Upper lobe of left lung (tissue), 6 donors: ENCODE measurements around the gene KIF1A. TPM values are rescaled to one million over a fixed set of nuclear protein-coding genes. Genes with fewer than 3 reads are reported as not detected.
"Not testable (repeated sequence)": the region's sequence is repeated elsewhere in the genome, so short reads cannot be mapped to it uniquely, and the experiment has no call there.

ENCODE experiments used
- ATAC-seq, 2 donors: fragments of 200-7000 bp; cut with Tn5 transposase; one replicate each; pipeline ENCODE4 v1.9.1; 2022; ENCODE audit warnings: mild to moderate bottlenecking in 2 of 2, moderate library complexity in 2 of 2; ENCODE audit not compliant: low FRiP score in 2 of 2
- DNase-seq, 2 donors: peaks; one replicate each; pipeline ENCODE4 v3.0.0-alpha.2; 2019 to 2020
- H3K27ac ChIP-seq, 4 donors: fragments of 200-600 bp; sonication (generic); one replicate each; pipeline ENCODE4 v1.5.1; 2016 to 2019
- H3K27me3 ChIP-seq, 4 donors: fragments of 200-600 bp; sonication (generic); one replicate each; pipeline ENCODE4 v1.5.1; 2017 to 2019
- H3K36me3 ChIP-seq, 4 donors: fragments of 200-600 bp; sonication (generic); one replicate each; pipeline ENCODE4 v1.5.1; 2016 to 2019
- H3K4me1 ChIP-seq, 4 donors: fragments of 200-600 bp; sonication (generic); one replicate each; pipeline ENCODE4 v1.5.1; 2018 to 2019
- H3K4me3 ChIP-seq, 4 donors: fragments of 200-600 bp; sonication (generic); one replicate each; pipeline ENCODE4 v1.5.1; 2017 to 2019; ENCODE audit warnings: mild to moderate bottlenecking in 2 of 4, moderate library complexity in 1 of 4
- H3K9me3 ChIP-seq, 4 donors: fragments of 200-600 bp; sonication (generic); one replicate each; pipeline ENCODE4 v1.5.1; 2018 to 2019
- CTCF ChIP-seq, 6 experiments: fragments of 450-650 bp in 4 of 6; fragments of 200-600 bp in 2 of 6; sonication (generic) in 2 of 6; IDR thresholded peaks; one replicate each; pipeline ENCODE4 v1.5.1; 2016 to 2019; ENCODE audit warnings: antibody characterized with exemption in 6 of 6
- EP300 ChIP-seq, 4 donors: sonication (generic); formaldehyde crosslinking; IDR thresholded peaks; one replicate each; pipeline ENCODE4 v1.5.1; 2017; ENCODE audit warnings: antibody characterized with exemption in 4 of 4, control low read depth in 2 of 4
- POLR2A ChIP-seq, 4 donors: fragments of 450-650 bp; IDR thresholded peaks; one replicate each; pipeline ENCODE4 v1.5.1; 2016 to 2017; ENCODE audit warnings: antibody characterized with exemption in 4 of 4, mild to moderate bottlenecking in 2 of 4
- WGBS, 2 donors: methylation state at CpG; one replicate each; pipeline ENCODE4 v1.1.5; 2017 to 2018; 5-methylcytosine and 5-hydroxymethylcytosine counted together
- total RNA-seq, 6 donors: library from RNA; depleted of rRNA in 4 of 6; stranded (reverse); fragments of >200 nt in 4 of 6; gene quantifications; one replicate each; pipeline versions ENCODE4 v1.1.0 to v1.2.1, GENCODE V29; 2016 to 2021
- donor health status: DM: no; HTN: no; CAD: no; lungs with moderate emphysema.
- donor health status: DM: no; HTN: yes; CAD: no; lungs with severe emphysema.

The KIF1A gene
- total RNA-seq, 6 donors from 2014 or later, result 0.15 to 1.2 (median 0.35) TPM; not detected in 2

DNA sequence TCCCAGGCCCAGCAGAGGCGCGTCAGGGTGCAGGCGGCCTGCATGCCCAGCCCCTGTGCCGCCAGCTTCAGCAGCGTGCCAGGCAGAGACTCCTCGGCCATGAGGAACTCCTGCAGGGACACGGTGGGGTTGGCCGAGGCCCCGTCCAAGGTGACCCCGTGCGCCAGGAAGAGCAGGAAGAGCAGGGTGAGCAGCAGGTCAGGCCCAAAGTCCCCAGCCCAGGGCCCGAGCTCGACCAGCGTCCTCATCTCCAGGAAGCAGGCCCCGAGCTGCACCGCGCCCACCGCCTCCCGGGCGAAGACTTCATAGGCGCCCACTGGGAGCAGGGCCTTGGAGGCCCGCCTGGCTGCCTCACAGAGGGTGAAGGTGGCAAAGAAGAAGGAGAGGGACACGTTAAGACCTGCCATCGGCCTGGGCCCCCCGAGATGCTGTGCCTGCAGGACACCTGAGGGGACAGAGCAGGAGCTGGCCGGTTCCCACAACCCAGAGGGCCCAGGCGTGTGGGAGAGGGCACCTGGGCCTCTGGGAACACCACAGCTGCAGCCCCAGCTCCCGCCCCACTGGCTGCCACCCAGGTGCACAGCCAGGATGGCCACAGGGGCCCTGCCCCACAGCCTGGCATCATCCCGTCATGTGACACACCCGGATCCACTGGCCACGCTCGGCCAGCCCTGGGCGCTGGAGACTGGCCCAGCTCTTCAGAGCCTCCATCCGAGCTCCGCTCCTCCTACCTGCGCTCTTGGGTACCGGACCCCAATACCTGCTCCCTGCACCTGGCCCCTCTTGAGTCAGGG lies 137.4 kb downstream of the KIF1A start, which contains the start of gene AQP12B:
AQP12B (minus strand) TSS at position 455 of the 794 bp plus-strand sequence; CDS start at position 407, 48 bp downstream.
- DNase-seq (peak in 1 of 2 donors; percentile 80), ATAC-seq (peak in 1 of 2 donors; percentile 7)
- H3K27me3 ChIP-seq, H3K36me3 ChIP-seq, H3K4me3 ChIP-seq, H3K27ac ChIP-seq, H3K9me3 ChIP-seq, H3K4me1 ChIP-seq: not testable (repeated sequence)
- WGBS, 2 donors, result 92 to 96% methylated on average over 13 to 16 of the region's 37 CpGs

DNA sequence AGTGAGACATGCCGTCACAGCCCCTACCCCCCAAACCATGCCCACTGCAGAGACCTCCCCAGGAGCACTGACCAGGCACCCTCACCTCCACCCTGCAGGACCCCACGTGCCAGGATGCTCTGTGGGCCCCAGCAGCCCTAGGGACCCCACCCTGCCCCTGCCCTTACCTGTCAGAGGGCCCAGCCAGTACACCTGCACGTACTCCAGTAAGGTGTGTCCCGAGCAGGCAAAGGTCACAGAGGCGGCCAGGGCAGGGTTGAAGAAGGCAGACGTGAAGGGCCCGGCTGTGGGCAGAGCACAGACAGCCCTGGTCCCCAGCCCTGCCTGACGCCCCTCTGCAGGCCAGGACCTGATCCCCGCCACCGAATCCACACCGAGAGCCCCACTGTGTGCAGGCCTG lies 139.8 kb downstream of the KIF1A start:
- DNase-seq, H3K4me3 ChIP-seq, ATAC-seq, H3K4me1 ChIP-seq, H3K27me3 ChIP-seq, H3K36me3 ChIP-seq, H3K9me3 ChIP-seq, H3K27ac ChIP-seq: not testable (repeated sequence)
- WGBS, 2 donors, result 77% methylated on average over 2 of the region's 11 CpGs; no CpG with 5 or more reads in 1 of the 2 donors

GRCh38 chr2:240678909-240679308 lies 141.1 kb downstream of the KIF1A start:
- not testable (repeated sequence) for H3K9me3 ChIP-seq, ATAC-seq, H3K4me3 ChIP-seq, H3K27me3 ChIP-seq, H3K27ac ChIP-seq, H3K36me3 ChIP-seq, H3K4me1 ChIP-seq, DNase-seq
- no CpG with 5 or more reads among the region's 19 CpGs for WGBS, 2 donors

- ATAC-seq, H3K27me3 ChIP-seq, H3K27ac ChIP-seq, H3K4me3 ChIP-seq, DNase-seq, H3K36me3 ChIP-seq, H3K9me3 ChIP-seq, H3K4me1 ChIP-seq: not testable (repeated sequence)
- WGBS, 2 donors, result 85% methylated on average over 4 of the region's 14 CpGs; no CpG with 5 or more reads in 1 of the 2 donors
These were observed 142.0 kb downstream of the KIF1A start for GRCh38 chr2:240678043-240678442.

- not testable (repeated sequence) for H3K36me3 ChIP-seq, H3K27ac ChIP-seq, H3K4me3 ChIP-seq, H3K9me3 ChIP-seq, DNase-seq, H3K4me1 ChIP-seq
- WGBS, 2 donors, result no CpG with 5 or more reads among the region's 24 CpGs
- ATAC-seq, result peak in 1 of 2 donors; percentile 37
- peaks cover 0 to 15% (median 4%) of the 10 kb centered on the region in 4 donors for H3K27me3 ChIP-seq
These were observed 144.7 kb downstream of the KIF1A start for GRCh38 chr2:240675345-240675744.

DNA sequence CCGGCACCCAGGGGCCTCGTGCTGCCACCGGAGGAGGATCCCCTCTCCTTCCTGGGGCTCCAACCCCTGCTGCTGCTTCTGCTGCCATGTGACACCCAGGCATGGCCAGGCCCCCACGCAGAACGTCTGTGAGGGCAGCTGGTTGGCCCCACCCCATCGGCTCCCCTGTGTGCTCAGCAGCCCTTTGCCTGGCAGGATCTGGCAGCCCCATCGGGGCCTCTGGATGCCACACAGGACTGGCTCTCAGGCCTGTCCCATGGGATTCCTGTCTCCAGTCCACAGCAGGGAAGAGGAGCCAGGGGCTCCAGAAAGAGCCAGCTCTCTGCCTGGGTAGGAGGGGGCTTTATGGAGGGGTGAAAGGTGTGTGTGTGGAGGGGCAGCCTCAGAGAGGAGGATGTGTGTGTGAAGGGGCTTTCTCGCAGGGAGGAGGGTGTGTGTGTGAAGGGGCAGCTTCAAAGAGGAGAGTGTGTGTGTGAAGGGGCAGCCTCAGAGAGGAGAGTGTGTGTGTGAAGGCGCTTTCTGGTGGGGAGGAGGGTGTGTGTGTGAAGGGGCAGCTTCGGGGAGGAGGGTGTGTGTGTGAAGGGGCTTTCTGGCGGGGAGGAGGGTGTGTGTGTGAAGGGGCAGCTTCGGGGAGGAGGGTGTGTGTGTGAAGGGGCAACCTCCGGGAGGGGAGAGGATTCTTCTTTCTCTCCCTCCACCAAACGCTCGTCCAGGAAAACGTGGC lies 145.4 kb downstream of the KIF1A start:
- peaks cover 0 to 15% (median 4%) of the 10 kb centered on the region in 4 donors for H3K27me3 ChIP-seq
- WGBS, 2 donors, result 18 to 19% methylated on average over 8 to 9 of the region's 16 CpGs
- H3K9me3 ChIP-seq, ATAC-seq, H3K27ac ChIP-seq, H3K36me3 ChIP-seq, H3K4me1 ChIP-seq, H3K4me3 ChIP-seq: not testable (repeated sequence)
- DNase-seq, result peak in 1 of 2 donors; percentile 46

DNA sequence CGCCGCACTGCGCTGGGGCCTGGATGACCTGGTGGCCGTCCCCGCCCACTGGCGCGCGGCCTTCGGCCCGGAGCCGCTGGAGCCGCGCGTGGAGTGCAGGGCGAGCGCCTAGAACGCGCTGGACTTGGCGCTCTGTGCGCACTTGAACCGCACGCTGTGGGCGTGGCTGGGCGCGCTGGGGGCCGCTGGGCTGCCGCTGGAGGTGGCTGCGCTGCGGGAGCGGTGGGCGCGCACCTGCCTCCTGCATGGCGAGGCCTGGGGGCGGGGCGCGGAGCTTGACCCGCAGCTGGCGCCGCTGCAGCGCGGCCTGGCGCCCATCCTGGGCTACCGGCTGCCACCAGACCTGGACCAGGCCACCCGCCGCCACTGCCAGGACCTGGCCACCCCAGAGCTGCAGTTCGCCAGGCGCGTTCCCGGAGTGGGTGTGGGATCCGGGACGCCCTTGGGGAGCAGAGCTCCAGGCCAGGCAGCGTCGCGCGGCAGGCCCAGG lies 147.3 kb downstream of the KIF1A start:
- H3K4me1 ChIP-seq, result peaks cover 0 to 8% (median 0%) of the 10 kb centered on the region in 4 donors
- H3K9me3 ChIP-seq, result no peaks in the 10 kb centered on the region
- H3K27ac ChIP-seq, result no peak overlapping the region
- TF ChIP-seq EP300 (IDR thresholded peaks at IDR 0.05) (no peak), POLR2A (IDR thresholded peaks at IDR 0.05) (no peak), CTCF (IDR thresholded peaks at IDR 0.05) (no peak)
- 15 to 47% methylated on average over 3 to 13 of the region's 55 CpGs for WGBS, 2 donors
- ATAC-seq (no peak), DNase-seq (peak in 1 of 2 donors; percentile 83)
- H3K27me3 ChIP-seq, result peaks cover 0 to 15% (median 4%) of the 10 kb centered on the region in 4 donors
- no peaks in the 10 kb centered on the region for H3K36me3 ChIP-seq
- H3K4me3 ChIP-seq, result no peak overlapping the region
